ENCODE measurements around the gene POMC. TPM values are rescaled to one million over a fixed set of nuclear protein-coding genes. Genes with fewer than 3 reads are reported as not detected.

The POMC gene
- total RNA-seq, 4 donors from 2014 or later = 12.8 to 36.4 (median 16.0) TPM

DNA sequence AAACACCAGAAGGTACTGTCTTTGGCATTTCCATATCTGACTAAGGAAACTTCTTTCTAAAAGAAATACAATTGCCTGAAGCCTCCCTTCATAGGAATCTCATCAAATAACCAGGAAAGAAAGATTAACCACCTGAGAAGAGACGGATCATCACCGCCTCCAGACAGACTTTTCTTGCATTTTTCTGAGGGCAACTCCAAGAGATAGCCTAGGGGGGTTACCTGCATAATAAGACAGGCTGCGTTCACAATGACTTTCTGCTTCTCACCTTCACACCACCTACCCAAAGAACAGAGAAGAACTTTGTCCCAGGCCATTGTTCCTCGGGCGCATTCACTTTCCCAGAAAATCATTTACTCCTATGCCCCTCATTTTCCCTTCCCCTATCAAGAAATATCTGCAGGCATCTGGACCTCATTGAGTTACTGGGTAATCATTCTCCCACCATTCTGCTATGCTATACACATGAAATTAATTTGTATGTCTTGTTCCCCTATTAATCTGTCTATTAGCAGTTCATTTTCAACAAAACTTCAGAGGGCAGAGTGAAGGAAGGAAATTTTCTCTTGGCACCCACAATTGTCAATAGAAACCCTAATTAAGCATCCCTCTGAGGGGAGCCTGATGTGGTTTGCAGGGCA lies 8.3 kb upstream of the POMC start:
- TF ChIP-seq, protein P1, sequence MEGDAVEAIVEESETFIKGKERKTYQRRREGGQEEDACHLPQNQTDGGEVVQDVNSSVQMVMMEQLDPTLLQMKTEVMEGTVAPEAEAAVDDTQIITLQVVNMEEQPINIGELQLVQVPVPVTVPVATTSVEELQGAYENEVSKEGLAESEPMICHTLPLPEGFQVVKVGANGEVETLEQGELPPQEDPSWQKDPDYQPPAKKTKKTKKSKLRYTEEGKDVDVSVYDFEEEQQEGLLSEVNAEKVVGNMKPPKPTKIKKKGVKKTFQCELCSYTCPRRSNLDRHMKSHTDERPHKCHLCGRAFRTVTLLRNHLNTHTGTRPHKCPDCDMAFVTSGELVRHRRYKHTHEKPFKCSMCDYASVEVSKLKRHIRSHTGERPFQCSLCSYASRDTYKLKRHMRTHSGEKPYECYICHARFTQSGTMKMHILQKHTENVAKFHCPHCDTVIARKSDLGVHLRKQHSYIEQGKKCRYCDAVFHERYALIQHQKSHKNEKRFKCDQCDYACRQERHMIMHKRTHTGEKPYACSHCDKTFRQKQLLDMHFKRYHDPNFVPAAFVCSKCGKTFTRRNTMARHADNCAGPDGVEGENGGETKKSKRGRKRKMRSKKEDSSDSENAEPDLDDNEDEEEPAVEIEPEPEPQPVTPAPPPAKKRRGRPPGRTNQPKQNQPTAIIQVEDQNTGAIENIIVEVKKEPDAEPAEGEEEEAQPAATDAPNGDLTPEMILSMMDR (IDR thresholded peaks at IDR 0.05) = no peak
- no peak for ATAC-seq (ENCODE audit: low FRiP score)
- no peak for DNase-seq (ENCODE audit: low spot score)

DNA sequence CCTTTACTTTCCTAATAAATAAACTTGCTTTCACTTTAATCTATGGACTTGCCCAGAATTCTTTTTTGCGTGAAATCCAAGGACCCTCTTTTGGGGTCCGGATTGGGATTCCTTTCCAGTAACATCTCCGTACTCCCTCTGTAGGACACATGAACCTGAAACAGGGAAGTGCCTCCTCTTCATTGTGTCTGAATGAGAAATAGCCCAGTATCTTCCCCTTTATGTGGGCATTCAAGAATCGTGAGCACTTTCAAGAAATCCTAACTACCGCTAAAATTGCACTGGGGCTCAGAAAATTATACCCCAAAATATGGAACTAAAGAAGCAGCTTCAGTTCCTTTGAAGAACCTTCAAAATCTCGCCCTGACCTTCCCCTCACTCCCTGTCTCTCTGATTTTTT lies 7.8 kb upstream of the POMC start:
- TF ChIP-seq, protein P1 (IDR thresholded peaks at IDR 0.05) = no peak
- no peak for DNase-seq (ENCODE audit: low spot score)
- ATAC-seq (ENCODE audit: low FRiP score) = no peak

DNA sequence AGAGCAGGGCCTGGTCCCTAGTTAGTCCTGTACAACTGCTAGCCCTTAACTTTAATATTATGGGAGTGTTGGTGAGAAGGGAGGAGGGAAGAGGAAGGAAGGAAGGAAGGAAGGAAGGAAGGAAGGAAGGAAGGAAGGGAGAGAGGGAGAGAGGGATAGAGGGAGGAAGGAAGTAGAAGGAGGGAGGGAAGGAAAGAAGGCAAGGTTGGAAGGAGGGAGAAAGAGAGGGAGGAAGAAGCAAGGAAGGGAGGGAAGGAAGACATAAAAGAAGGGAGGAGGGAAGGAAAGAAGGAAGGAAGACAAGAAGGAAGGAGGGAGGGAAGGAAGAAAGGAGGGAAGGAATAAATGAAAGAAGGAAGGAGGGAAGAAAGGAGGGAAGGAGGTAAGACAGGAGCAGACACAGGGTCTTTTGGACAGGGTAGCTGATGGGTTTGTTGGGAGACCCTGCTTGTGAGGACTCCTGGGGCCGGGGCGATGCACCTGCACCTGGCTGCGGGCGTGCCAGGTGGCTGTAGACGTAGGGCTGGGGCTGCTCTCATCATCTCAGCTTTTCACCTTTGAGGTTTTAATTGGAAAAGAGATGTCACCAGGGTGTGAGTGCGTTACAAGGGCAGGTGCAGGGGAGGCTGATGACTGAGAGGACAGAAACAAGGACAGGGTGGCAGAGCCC lies 5.9 kb upstream of the POMC start:
- DNase-seq (ENCODE audit: low spot score) (no peak), ATAC-seq (ENCODE audit: low FRiP score) (no peak)
- TF ChIP-seq, protein P1 (IDR thresholded peaks at IDR 0.05) = no peak

DNA sequence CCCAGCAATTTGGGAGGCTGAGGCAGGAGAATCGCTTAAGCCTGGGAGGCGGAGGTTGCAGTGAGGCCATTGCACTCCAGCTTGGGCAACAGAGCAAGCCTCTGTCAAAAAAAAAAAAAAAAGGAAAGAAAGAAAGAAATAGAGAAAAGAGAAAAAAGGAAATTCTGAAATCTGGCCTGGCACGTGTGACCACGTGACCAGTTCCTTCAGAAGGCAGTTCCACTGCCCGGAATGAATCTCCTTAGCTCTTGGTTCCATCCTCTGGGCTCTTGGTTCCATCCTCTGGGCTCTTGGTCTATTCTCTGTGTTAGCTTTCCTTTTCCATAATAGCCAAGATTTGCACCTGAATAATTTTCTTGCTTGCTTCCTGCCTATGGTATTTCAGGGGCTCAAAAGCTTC lies 5.3 kb upstream of the POMC start:
- ATAC-seq (ENCODE audit: low FRiP score) = no peak

DNA sequence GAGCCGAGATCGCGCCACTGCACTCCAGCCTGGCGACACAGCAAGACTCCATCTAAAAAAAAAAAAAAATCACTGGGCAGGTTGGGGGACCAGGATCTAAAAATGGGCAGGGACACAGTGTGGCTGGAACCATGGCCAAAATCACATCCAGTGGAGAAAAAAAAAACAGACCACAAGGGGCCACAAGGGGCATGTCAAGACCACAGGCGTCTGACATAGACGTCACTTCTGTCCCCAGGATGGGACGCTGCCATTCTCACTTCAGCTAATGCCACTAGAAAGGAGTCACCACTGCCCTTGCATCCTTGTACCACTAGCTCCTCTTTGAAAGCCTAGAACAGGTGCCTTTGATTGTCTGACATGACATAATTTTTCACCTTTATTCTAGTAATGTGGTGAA lies 2.5 kb upstream of the POMC start:
- no peak for ATAC-seq (ENCODE audit: low FRiP score)
- TF ChIP-seq, protein P1 (IDR thresholded peaks at IDR 0.05) = no peak
- no peak for DNase-seq (ENCODE audit: low spot score)

More for the DNA sequence above, 5.3 kb upstream of the POMC start:
- no peak for DNase-seq (ENCODE audit: low spot score)
- TF ChIP-seq, protein P1 (IDR thresholded peaks at IDR 0.05) = no peak

DNA sequence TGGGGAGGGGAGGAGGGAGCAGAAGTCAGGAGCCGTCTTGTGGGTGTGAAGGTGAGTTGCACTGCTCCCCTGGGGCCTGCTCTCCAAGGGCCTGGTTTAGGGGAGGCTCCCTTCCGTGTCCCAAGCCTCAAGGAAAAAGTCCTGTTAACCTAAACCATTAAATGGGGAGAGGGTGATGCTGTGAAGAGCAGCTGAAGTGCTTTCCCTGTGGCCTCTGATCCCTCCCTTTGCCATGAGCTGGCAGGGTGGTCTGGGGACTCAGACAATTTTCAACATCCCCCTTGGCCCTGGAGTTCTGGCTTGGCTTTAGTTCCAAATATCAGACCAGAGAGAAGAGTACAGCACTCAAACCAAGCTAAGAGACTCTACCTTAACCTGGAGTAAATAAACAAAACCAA lies 692 bp upstream of the POMC start:
- TF ChIP-seq, protein P1 (IDR thresholded peaks at IDR 0.05) = no peak
- DNase-seq (ENCODE audit: low spot score) = no peak
- ATAC-seq (ENCODE audit: low FRiP score) = no peak
